ENCODE results near the gene MCF2L.
"Not testable (repeated sequence)": the region's sequence is repeated elsewhere in the genome, so short reads cannot be mapped to it uniquely, and the experiment has no call there.

Gene MCF2L

DNA sequence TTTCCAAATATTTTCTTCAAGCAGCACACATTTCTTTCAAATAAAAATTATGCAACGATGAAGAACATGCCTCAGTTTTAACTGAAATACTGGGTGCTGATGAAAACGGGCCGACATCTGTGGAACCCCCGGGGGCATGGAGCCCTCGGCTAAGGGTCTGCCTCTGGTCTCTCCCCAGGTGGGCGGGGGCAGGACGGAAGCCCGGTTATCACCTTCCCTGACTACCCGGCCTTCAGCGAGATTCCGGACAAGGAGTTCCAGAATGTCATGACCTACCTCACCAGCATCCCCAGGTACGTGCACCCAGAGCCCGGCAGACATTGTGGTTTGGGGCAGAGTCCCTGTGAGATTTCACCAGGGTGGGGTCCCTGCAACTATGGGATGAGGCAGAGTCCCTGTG, 55.5 kb downstream of the MCF2L start:
- Mint-ChIP-seq H3K36me3 (no peaks in the 10 kb centered on the region), H3K4me1 (no peaks in the 10 kb centered on the region), H3K27ac (no peak overlapping the region), H3K27me3 (no peaks in the 10 kb centered on the region), H3K9me3 (peaks cover 4% of the 10 kb centered on the region), H3K4me3 (no peak overlapping the region)
- DNase-seq = no peak
- CTCF ChIA-PET = no interaction called here

- Mint-ChIP-seq H3K9me3 (peaks cover 2% of the 10 kb centered on the region), H3K36me3 (no peaks in the 10 kb centered on the region), H3K4me1 (no peaks in the 10 kb centered on the region), H3K27me3 (no peaks in the 10 kb centered on the region), H3K4me3 (no peak overlapping the region), H3K27ac (no peak overlapping the region)
- no peak for DNase-seq
- CTCF ChIA-PET = no interaction called here
Observed at GRCh38 chr13:113026391-113026910, 57.4 kb downstream of the MCF2L start.

GRCh38 chr13:113027095-113027494, 58.1 kb downstream of the MCF2L start:
- CTCF ChIA-PET = interaction anchor here (2.9 kb wide), 1 partner anchor 83 kb away, joined by 26 read pairs; no protein-coding TSS in a partner anchor
- H3K27me3 Mint-ChIP-seq = no peaks in the 10 kb centered on the region
- no peaks in the 10 kb centered on the region for H3K4me1 Mint-ChIP-seq
- DNase-seq = no peak
- no peak overlapping the region for H3K4me3 Mint-ChIP-seq
- H3K9me3 Mint-ChIP-seq = peaks cover 4% of the 10 kb centered on the region
- no peak overlapping the region for H3K27ac Mint-ChIP-seq
- H3K36me3 Mint-ChIP-seq = no peaks in the 10 kb centered on the region

DNA sequence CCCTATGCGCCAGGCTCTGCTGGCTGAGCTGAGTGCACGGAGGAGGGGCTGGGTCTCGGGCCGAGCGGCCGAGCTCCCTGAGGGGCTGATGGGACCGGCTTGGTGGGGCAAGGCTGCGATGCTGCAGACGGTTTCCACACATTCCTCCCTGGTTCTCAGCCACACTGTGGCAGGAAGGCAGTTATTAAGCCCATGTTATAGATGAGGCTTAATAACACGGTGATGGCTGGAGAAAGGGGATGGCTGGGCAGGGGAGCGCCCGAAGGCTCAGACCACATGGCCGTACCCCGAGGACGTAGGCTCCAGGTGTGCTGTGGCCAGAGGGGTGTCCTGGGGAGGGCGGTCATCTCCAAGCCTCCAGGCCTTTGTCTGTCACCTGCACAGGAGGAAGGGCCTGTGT, 58.6 kb downstream of the MCF2L start:
- CTCF ChIA-PET = interaction anchor here (2.9 kb wide), 1 partner anchor 84 kb away, joined by 26 read pairs; no protein-coding TSS in a partner anchor
- no peak for DNase-seq
- no peaks in the 10 kb centered on the region for H3K36me3 Mint-ChIP-seq
- H3K4me1 Mint-ChIP-seq = no peaks in the 10 kb centered on the region
- no peak overlapping the region for H3K27ac Mint-ChIP-seq
- no peaks in the 10 kb centered on the region for H3K27me3 Mint-ChIP-seq
- H3K9me3 Mint-ChIP-seq = peaks cover 4% of the 10 kb centered on the region
- H3K4me3 Mint-ChIP-seq = no peak overlapping the region

GRCh38 chr13:113028336-113029060, 59.5 kb downstream of the MCF2L start:
- no peak overlapping the region for H3K27ac Mint-ChIP-seq
- DNase-seq = no peak
- H3K4me3 Mint-ChIP-seq = no peak overlapping the region
- H3K36me3 Mint-ChIP-seq = no peaks in the 10 kb centered on the region
- CTCF ChIA-PET = interaction anchor here (2.9 kb wide), 1 partner anchor 85 kb away, joined by 26 read pairs; no protein-coding TSS in a partner anchor
- H3K9me3 Mint-ChIP-seq = peaks cover 5% of the 10 kb centered on the region
- H3K27me3 Mint-ChIP-seq = no peaks in the 10 kb centered on the region
- no peaks in the 10 kb centered on the region for H3K4me1 Mint-ChIP-seq

GRCh38 chr13:113029061-113029445, 60.0 kb downstream of the MCF2L start:
- Mint-ChIP-seq H3K4me1 (no peaks in the 10 kb centered on the region), H3K27ac (no peak overlapping the region), H3K27me3 (no peaks in the 10 kb centered on the region), H3K9me3 (peaks cover 6% of the 10 kb centered on the region), H3K4me3 (no peak overlapping the region), H3K36me3 (no peaks in the 10 kb centered on the region)
- CTCF ChIA-PET = interaction anchor here (2.9 kb wide), 1 partner anchor 85 kb away, joined by 26 read pairs; no protein-coding TSS in a partner anchor
- DNase-seq = no peak

DNA sequence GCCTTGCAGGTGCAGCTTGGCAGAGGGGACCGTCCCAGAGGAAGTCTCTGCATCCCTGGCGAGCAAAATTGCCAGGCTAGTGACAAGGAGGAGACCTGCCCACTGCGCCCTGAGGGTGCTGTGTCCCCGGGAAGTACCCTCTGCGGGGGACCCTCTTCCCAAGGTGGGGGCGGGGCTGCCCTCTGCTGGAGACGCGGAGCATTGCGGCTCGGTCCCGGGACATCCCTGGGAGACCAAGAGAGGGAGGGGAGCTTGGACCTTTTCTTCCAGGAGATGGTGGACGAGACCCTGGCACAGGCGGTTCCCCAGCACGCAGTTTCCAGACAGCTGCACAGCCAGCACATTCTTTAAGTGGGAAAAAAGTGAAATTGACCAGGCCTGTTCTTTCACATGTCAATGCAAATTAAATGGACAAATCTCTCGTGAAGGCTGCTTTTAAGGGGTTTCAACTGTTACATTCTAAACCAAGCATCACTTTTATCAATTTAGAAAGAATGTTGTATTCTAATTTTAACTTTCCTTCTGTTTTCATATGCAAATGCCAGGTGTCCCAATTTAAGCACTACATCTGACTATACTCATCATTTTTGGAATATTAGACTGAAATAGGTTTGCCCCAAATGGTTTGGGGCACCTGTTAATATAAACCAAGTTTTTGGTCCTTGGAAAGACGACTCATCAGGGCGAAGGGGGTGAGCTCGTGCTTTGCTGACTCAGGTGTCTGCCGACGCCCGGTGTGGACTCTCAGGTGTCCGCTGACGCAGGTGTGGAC, 60.7 kb downstream of the MCF2L start:
- peak; percentile 66 for DNase-seq
- Mint-ChIP-seq H3K27me3 (no peaks in the 10 kb centered on the region), H3K4me3 (no peak overlapping the region), H3K4me1 (no peaks in the 10 kb centered on the region), H3K36me3 (no peaks in the 10 kb centered on the region), H3K9me3 (peaks cover 6% of the 10 kb centered on the region), H3K27ac (no peak overlapping the region)
- CTCF ChIA-PET = interaction anchor here (0.6 to 2.9 kb wide), 4 partner anchors 11 to 89 kb away, joined by 3 to 26 read pairs (median 3); no protein-coding TSS in a partner anchor

GRCh38 chr13:113030259-113030640, 61.2 kb downstream of the MCF2L start:
- not testable (repeated sequence) for H3K4me1 Mint-ChIP-seq, H3K27me3 Mint-ChIP-seq, DNase-seq, H3K27ac Mint-ChIP-seq, H3K36me3 Mint-ChIP-seq, H3K9me3 Mint-ChIP-seq, H3K4me3 Mint-ChIP-seq
- CTCF ChIA-PET = interaction anchor here (1.2 kb wide), 2 partner anchors 11 to 81 kb away, joined by 3 read pairs; no protein-coding TSS in a partner anchor

- CTCF ChIA-PET = interaction anchor here (0.9 to 1.2 kb wide), 2 partner anchors 9 to 83 kb away, joined by 3 read pairs; no protein-coding TSS in a partner anchor
- no peaks in the 10 kb centered on the region for H3K36me3 Mint-ChIP-seq
- H3K27ac Mint-ChIP-seq = no peak overlapping the region
Observed at GRCh38 chr13:113031465-113031864, 62.5 kb downstream of the MCF2L start.

DNA sequence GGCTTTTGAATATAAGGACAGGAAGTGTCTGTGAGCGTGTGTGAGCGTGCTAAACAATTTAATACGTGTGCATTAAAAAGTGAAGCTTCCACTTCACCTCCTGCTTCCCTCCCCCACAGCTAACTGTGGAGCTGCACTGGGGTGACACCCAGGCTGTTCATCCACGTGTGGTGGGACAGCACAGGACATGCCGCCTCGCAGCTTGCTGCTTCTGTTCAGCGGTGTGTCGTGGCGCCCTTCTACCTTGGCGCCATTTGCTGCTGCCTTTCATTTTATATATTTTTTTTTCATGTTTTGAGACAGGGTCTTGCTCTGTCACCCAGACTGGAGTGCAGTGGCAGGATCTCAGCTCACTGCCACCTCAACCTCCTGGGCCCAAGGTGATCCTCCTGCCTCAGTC, 63.3 kb downstream of the MCF2L start:
- no peak for DNase-seq
- CTCF ChIA-PET = interaction anchor here (0.9 kb wide), 2 partner anchors 10 to 64 kb away, joined by 3 read pairs; no protein-coding TSS in a partner anchor
- H3K27me3 Mint-ChIP-seq = no peaks in the 10 kb centered on the region
- no peaks in the 10 kb centered on the region for H3K36me3 Mint-ChIP-seq
- H3K4me3 Mint-ChIP-seq = no peak overlapping the region
- no peaks in the 10 kb centered on the region for H3K4me1 Mint-ChIP-seq
- H3K27ac Mint-ChIP-seq = no peak overlapping the region
- peaks cover 6% of the 10 kb centered on the region for H3K9me3 Mint-ChIP-seq

More at GRCh38 chr13:113031465-113031864, 62.5 kb downstream of the MCF2L start:
- Mint-ChIP-seq H3K9me3 (peaks cover 6% of the 10 kb centered on the region), H3K27me3 (no peaks in the 10 kb centered on the region), H3K4me3 (no peak overlapping the region), H3K4me1 (no peaks in the 10 kb centered on the region)
- no peak for DNase-seq

DNA sequence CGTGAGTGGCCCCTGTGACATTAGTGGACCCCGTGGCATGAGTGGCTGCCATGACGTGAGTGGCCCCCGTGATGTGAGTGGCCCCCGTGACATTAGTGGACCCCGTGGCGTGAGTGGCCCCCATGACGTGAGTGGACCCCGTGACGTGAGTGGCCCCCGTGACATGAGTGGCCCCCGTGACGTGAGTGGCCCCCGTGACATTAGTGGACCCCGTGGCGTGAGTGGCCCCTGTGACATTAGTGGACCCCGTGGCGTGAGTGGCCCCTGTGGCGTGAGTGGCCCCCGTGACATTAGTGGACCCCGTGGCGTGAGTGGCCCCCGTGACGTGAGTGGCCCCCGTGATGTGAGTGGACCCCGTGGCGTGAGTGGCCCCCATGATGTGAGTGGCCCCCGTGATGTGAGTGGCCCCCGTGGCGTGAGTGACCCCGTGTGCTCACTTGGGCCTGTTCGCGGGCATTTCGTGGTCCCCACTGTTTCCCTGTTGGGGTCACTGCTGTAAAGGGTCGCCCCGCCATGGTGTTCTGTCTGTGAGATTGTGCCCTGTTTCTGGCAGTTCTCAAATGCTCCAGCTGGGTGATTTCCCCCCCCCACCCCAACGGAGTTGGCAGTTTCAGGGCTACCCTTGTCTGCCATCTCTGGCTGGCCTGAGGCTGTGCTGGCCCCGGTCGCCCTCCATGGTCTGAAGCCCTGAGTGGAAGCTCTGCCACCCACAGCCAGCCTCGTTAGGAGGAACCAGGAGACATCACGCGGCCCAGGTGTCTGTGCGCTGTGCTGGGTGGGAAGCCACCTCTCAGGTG, 64.2 kb downstream of the MCF2L start:
- Mint-ChIP-seq H3K4me1 (no peaks in the 10 kb centered on the region), H3K27ac (no peak overlapping the region), H3K4me3 (no peak overlapping the region), H3K27me3 (no peaks in the 10 kb centered on the region), H3K36me3 (no peaks in the 10 kb centered on the region), H3K9me3 (peaks cover 6% of the 10 kb centered on the region)
- DNase-seq = no peak
- CTCF ChIA-PET = interaction anchor here (1.6 kb wide), 1 partner anchor 39 kb away, joined by 3 read pairs; no protein-coding TSS in a partner anchor

GRCh38 chr13:113034451-113035212, 65.6 kb downstream of the MCF2L start:
- CTCF ChIA-PET = interaction anchor here (1.6 kb wide), 1 partner anchor 41 kb away, joined by 3 read pairs; no protein-coding TSS in a partner anchor
- no peaks in the 10 kb centered on the region for H3K4me1 Mint-ChIP-seq
- H3K27ac Mint-ChIP-seq = no peak overlapping the region
- no peak for DNase-seq
- peaks cover 6% of the 10 kb centered on the region for H3K9me3 Mint-ChIP-seq
- H3K27me3 Mint-ChIP-seq = no peaks in the 10 kb centered on the region
- H3K36me3 Mint-ChIP-seq = no peaks in the 10 kb centered on the region
- no peak overlapping the region for H3K4me3 Mint-ChIP-seq

DNA sequence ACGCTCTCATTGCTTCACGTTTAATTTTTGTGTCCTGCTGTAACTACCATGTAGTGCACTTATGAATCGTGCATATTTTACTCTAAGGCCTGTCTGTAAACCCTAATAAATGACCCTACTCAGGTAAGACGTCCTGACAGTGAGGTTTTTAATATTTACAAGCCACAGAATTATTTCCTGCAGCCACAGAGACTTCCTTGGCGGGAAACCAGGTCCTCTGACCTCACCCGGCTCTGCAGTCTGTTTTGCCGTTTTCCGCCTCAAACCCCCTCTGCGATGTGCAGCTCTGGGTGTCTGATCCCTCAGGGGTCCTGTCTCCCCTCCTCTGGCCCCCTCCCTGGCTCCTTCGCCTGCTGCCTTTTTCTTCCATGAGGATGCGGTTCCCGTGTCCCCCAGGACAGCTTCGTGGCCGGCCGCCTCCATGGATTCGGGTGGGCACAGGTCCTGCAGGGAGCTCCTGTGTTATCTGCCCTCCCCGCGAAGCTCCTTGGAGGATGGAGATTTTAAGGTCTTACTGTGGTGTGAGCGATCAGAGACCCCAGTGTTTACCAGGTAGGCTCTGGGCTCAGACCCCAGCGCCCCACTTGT, 66.3 kb downstream of the MCF2L start:
- no peak overlapping the region for H3K27ac Mint-ChIP-seq
- H3K36me3 Mint-ChIP-seq = no peaks in the 10 kb centered on the region
- DNase-seq = no peak
- CTCF ChIA-PET = interaction anchor here (1.6 kb wide), 1 partner anchor 41 kb away, joined by 3 read pairs; no protein-coding TSS in a partner anchor
- peaks cover 6% of the 10 kb centered on the region for H3K9me3 Mint-ChIP-seq
- H3K4me3 Mint-ChIP-seq = no peak overlapping the region
- H3K4me1 Mint-ChIP-seq = no peaks in the 10 kb centered on the region
- H3K27me3 Mint-ChIP-seq = no peaks in the 10 kb centered on the region

All from activated naive CD4-positive, alpha-beta T cell treated with anti-CD3 and anti-CD28 coated beads, Interleukin-2, amount 10 ng/mL, durations not matched to agents 7 days and 5 days (primary cell).